Measurements from ENCODE around the gene GPR55.

GPR55 gene

DNA sequence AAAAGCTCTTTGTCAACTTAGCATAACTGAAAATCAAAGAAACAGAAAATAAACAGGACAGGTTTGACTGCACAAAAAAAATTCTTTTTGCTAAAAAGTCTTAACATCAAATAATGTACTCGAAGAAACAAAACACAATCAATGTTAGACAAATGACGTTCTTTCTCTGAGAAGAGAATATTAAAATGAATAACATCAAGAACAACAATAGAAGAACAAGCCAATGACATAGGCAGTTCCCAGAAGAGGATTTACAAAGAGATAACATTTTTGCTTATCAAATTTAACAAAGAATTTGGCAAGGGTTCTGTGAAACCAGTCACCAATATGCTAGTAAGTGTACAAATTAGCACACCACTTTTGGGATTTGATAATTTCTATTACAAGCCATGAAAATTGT, 5.8 kb downstream of the GPR55 start:
- no peaks in the 10 kb centered on the region for H3K36me3 Mint-ChIP-seq (ENCODE audit: low read depth)
- no peak for DNase-seq
- peaks cover 57% of the 10 kb centered on the region for H3K4me1 Mint-ChIP-seq
- no peak overlapping the region for H3K27ac Mint-ChIP-seq
- no peak overlapping the region for H3K4me3 Mint-ChIP-seq
- no peak for TF ChIP-seq CTCF (IDR thresholded peaks at IDR 0.05)
- no peaks in the 10 kb centered on the region for H3K9me3 Mint-ChIP-seq
- peaks cover 3% of the 10 kb centered on the region for H3K27me3 Mint-ChIP-seq (ENCODE audit: low read depth, poor library complexity)

GRCh38 chr2:230916218-230916617, 8.8 kb downstream of the GPR55 start:
- DNase-seq = no peak
- no peak overlapping the region for H3K4me3 Mint-ChIP-seq
- peaks cover 3% of the 10 kb centered on the region for H3K27me3 Mint-ChIP-seq (ENCODE audit: low read depth, poor library complexity)
- H3K9me3 Mint-ChIP-seq = no peaks in the 10 kb centered on the region
- H3K27ac Mint-ChIP-seq = no peak overlapping the region
- no peaks in the 10 kb centered on the region for H3K36me3 Mint-ChIP-seq (ENCODE audit: low read depth)
- peaks cover 48% of the 10 kb centered on the region for H3K4me1 Mint-ChIP-seq
- no peak for TF ChIP-seq CTCF (IDR thresholded peaks at IDR 0.05)

GRCh38 chr2:230915319-230915718, 9.7 kb downstream of the GPR55 start:
- no peak for DNase-seq
- Mint-ChIP-seq H3K4me1 (peaks cover 48% of the 10 kb centered on the region), H3K27me3 (ENCODE audit: low read depth, poor library complexity) (peaks cover 2% of the 10 kb centered on the region), H3K36me3 (ENCODE audit: low read depth) (no peaks in the 10 kb centered on the region), H3K4me3 (no peak overlapping the region), H3K27ac (no peak overlapping the region), H3K9me3 (no peaks in the 10 kb centered on the region)
- no peak for TF ChIP-seq CTCF (IDR thresholded peaks at IDR 0.05)

DNA sequence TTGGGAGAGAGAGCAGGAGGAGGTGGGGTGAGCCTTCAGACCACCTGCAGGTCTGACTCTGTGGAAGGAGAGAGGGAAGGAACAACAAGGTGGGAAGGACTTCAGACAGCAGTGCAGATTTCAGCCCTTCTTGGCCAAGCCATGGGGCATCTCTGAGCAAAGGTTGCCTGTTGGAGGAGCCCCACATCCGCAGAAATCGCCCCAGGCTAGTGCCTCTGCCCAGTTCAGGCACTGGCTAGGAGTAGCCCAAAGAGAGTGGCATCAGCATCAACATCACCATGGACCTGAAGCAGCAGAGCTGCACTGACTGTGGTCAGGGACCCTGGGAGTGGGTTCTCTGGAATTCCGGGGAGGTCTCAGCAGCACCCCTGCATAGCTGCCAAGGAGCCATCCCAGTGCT, 10.2 kb downstream of the GPR55 start:
- no peak for TF ChIP-seq CTCF (IDR thresholded peaks at IDR 0.05)
- H3K9me3 Mint-ChIP-seq = no peaks in the 10 kb centered on the region
- H3K4me3 Mint-ChIP-seq = no peak overlapping the region
- peaks cover 45% of the 10 kb centered on the region for H3K4me1 Mint-ChIP-seq
- DNase-seq = no peak
- no peaks in the 10 kb centered on the region for H3K36me3 Mint-ChIP-seq (ENCODE audit: low read depth)
- no peaks in the 10 kb centered on the region for H3K27me3 Mint-ChIP-seq (ENCODE audit: low read depth, poor library complexity)
- no peak overlapping the region for H3K27ac Mint-ChIP-seq

- DNase-seq = no peak
- peak; percentile 42 for TF ChIP-seq CTCF (IDR thresholded peaks at IDR 0.05)
- H3K36me3 Mint-ChIP-seq (ENCODE audit: low read depth) = no peaks in the 10 kb centered on the region
- no peak overlapping the region for H3K27ac Mint-ChIP-seq
- no peaks in the 10 kb centered on the region for H3K9me3 Mint-ChIP-seq
- peaks cover 56% of the 10 kb centered on the region for H3K4me1 Mint-ChIP-seq
- H3K4me3 Mint-ChIP-seq = no peak overlapping the region
- peaks cover 4% of the 10 kb centered on the region for H3K27me3 Mint-ChIP-seq (ENCODE audit: low read depth, poor library complexity)
These were observed 11.5 kb downstream of the GPR55 start for GRCh38 chr2:230913406-230914143.

DNA sequence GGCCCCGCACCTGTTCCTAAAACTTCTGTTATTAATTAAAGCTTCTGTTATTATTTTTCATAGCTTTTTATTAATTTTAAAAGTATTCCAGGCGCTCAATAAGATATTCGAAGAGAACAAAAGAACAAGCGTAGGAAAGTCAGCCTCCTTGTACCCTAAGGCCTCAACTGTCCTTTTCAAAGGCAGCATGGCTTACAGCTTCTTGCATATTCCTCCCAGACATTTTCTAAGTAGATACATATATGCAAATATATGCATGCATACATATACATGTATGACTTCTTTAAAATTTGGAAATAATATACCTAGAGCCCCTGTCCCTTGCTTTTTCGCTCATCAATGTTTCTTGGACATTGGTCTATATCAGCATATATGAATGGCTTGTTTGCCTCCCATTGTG, 12.3 kb downstream of the GPR55 start:
- no peak overlapping the region for H3K27ac Mint-ChIP-seq
- peaks cover 65% of the 10 kb centered on the region for H3K4me1 Mint-ChIP-seq

More for the DNA sequence above, 12.3 kb downstream of the GPR55 start:
- Mint-ChIP-seq H3K4me3 (no peak overlapping the region), H3K27me3 (ENCODE audit: low read depth, poor library complexity) (peaks cover 4% of the 10 kb centered on the region), H3K9me3 (no peaks in the 10 kb centered on the region), H3K36me3 (ENCODE audit: low read depth) (no peaks in the 10 kb centered on the region)
- DNase-seq = no peak
- TF ChIP-seq CTCF (IDR thresholded peaks at IDR 0.05) = no peak

Data from nephron progenitor cell (in vitro differentiated cells).